GM18505 (cell line): Measurements from ENCODE around the gene COL25A1.
A peak's percentile ranks its signal among the peaks of the same experiment; 100 is the strongest.

Experiments used
- ATAC-seq: cut with Tn5 transposase; IDR thresholded peaks from one replicate; pipeline ENCODE4 v1.9.1; 2021; ENCODE audit not compliant: unreplicated experiment
- POLR2A ChIP-seq: IDR thresholded peaks from 4 replicates; pipeline ENCODE4 v1.6.1; 2011; ENCODE audit warnings: borderline replicate concordance; ENCODE audit not compliant: insufficient read depth, insufficient read length; ENCODE audit errors: extremely low read depth

The COL25A1 gene

DNA sequence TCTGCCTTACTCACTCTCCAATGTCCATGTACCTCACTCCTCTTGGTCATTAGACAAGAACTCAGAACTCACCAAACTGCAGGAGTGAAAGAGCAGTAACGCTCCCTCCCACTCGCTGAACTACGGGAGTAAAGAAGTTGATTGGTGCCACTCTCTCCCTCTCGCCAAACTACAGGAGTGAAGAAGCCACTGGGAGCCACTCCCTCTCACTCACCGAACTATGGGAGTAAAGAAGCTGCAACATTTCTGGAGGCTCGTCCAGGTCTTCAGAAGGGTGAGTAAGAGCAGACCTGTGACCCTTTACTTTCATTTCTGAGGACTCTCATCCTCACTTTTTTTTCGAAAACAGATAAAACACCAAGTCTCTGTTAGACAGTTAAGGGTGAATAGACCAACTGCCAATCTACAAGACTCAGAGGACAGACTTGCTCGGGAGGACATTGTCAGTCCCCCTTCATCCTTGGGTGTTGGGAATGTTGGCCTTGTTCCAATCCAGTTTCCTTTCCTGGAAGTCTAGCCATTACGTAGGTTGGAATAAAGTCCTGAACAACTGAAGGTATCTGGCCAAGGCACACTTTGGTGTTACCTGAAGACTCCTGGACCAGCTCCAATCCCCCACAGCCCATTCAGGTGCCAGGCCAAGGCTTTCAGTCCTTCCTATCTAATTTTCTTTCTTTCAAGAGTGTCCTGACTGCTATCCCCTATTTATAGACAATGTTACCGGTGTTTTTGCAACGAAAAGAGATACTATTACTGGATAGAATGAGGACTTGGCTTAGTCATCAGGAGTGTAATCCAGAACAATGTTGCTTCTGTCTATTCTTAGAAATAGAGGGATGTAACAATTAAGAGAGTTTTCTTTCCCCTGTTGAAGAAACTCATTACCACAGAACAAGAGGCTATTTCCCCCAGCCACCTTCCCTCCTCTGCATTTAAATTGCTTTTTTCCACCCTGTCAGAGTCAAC is 11.0 kb upstream of the COL25A1 start:
- TF ChIP-seq POLR2A: no peak
- no peak for ATAC-seq

DNA sequence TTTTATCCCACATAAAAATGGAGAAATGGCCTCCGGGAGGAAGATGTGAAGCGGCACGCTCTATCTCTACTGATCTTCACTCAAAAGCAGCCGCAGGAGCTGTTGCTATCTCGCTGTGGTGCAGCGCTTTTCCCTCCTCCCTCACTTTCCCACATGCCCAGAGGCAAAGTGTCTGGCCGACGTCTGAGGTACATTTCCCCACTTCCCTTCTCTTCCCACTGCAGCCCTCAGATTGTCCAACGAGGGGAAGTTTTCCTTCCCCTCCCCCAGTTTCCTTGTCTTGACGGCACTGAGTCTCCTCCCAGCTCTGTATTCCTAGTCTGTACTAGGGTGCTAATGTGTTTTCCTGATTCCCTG is 660 bp upstream of the COL25A1 start:
- ATAC-seq: no peak
- TF ChIP-seq POLR2A: no peak

DNA sequence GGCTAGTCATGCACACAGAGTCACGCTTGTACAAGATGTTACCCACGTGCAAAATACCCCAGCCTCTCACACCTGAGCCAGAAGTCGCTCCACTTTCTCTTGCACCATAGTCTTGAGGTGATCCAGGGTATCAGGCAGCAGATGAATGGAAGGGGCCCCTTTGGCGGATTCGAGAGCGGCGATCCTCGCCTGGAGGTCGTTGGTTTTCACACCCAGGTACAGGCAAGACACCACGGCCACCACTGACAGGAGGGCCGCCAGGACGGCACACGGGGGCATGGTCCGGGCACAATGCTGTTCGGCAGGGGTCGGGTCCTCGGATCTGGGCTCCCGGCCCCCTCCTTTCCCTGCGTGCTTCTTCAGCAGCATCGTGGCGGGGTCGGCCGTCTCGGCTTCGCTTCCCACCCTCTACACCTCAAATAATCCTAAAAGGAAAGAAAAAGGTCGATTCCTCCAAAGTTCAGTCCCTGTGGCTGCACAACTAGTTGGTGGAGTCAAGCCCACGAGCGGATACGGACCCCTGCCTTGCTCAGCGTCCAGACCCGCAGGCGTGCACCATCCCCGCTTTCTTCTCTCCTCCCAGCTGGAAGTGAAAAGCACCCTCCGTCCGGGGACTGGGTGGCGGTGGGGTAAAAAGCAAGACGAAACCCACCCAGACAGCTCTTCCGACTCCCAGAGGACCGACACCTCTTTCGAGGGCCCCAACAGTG is 652 bp downstream of the COL25A1 start:
- ATAC-seq: no peak

DNA sequence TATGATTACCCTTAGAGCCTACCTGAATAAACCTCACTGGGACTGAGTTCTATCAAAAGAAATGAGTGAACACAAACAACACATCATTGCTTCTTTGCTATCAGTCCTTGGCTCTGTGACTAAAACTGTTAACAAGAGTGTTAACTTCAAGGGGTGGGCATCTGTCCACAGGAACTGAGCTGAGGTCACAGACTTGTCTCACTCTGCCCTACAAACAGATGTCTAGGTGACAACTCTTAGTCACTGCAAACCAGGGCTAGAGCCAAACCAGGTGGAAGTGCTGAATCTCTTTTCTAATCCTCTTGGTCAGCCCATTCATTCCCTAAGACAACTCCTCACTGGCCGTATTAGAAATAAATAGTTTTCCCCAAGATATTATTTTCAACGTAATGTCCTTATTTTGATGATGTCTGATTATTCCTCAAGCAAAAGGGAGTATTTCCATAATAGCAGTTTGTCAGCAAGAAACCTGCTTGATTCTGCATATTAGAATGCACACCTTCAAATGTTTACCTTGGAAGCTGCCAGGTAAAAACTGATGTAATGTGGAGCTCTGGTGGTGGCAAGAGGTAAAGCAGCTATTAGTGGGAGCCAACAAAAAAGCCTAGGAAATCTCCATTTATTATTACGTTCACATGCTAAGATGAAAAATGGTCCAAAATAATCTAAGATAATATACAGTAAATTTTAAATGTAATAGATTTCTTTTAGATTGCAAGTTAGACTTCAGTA is 4.0 kb downstream of the COL25A1 start:
- ATAC-seq: no peak

More for the DNA sequence above, 652 bp downstream of the COL25A1 start:
- TF ChIP-seq POLR2A: no peak

DNA sequence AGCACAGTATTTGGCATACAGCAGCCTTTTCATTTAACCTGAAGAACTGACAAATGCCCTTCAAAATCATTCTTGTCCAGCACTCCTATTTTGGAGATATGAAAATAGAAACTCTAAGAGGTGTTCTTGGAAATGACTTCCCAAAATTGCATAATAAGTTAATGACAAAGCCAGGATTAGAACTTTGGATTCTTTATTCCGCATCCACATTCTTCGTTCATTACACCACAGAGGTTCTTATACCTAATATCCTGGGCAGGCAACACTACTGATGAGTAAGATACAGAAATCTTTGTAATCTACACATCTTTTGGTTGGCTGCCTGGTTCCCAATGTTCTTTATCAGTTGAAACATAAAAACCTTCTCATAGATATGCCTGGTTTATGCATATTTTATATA is 5.9 kb downstream of the COL25A1 start:
- no peak for ATAC-seq
- no peak for TF ChIP-seq POLR2A

More for the DNA sequence above, 4.0 kb downstream of the COL25A1 start:
- no peak for TF ChIP-seq POLR2A

DNA sequence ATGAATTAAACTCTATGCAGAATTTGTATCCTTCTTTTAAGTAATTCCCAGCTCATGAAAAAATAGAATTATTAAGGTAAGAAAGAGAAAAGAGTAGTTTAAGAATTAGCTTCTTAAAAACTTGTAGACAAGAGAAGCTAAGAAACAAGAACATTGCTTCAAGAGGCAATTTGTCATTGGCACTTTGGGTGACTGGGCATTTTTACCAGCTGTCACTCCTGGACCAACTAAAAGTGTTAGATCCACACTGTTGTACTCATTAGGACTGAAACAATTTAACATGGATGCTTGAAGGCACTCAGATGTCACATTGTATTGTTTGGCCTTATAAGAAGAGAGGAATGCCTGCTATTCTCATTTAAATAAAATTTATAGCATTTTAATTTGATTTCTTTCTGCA is 7.4 kb downstream of the COL25A1 start:
- TF ChIP-seq POLR2A: no peak

DNA sequence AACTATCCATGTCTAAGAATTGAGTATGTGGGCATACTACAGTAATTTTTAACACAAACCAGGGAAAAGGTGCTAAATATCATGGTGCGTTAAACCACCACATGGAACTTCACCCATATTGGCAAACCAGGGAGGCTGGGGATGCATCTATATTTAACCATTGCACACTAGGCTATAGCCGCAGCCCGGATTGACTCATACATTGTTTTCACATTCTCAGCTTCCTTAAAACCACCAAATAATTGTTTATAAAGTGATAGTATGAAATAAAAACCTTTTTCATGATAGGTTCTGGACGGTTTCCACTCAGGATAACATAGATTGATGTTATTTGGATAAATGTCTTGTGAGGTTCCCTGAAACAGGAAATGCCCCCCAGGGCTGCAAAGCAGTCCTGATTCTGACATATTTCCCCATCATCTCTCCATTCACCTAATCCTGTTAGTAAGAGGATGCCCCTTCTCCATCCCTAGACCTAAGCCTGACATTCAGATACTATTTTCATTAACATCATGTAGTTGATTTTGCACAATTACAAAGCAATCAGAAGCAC is 7.9 kb downstream of the COL25A1 start:
- no peak for TF ChIP-seq POLR2A
- no peak for ATAC-seq

More for the DNA sequence above, 7.4 kb downstream of the COL25A1 start:
- ATAC-seq: no peak

DNA sequence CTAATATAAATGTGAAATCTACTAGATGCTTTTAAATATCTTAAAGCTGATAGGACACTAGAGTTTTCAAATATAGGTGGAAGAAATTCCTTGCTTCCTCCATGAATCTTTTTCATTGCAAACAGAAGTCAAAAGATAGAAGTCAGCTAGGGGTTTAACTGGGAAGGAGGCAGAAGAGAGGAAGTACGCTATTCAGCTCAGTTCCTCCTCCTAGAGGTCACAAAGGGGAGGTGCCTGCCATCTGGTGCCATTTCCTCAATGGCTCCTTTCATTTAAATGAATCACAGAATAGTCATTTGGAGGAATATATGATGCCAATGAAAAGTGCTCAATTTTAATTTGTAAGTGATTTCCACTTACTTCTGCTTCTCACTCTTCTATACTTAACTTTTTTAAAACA is 8.5 kb downstream of the COL25A1 start:
- no peak for TF ChIP-seq POLR2A
- peak; percentile 98 for ATAC-seq

DNA sequence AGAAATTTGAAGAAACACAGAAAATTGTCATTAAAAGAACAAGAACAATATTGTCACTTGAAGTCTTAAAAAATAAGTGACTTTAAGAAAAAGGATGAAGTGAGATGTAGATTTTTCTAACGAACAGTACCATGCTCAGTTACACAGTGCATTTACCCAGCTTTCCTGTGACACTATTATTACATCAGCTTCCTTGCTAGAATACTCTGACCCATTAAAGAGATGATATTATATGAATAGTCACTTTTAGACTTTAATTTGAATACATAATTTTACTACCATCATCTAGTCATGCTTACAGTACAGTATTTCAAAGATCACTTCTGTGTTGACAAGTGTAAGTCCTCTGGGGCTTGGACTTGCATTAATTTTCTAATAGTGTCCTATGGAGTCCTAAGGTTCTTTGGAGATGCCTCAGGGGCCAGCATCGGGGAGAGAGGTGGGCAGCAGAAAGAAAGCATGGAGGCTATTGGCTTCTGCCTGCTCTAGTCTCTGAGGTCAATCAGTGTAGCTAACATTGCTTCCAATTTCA is 10.7 kb downstream of the COL25A1 start:
- ATAC-seq: no peak
- TF ChIP-seq POLR2A: no peak

DNA sequence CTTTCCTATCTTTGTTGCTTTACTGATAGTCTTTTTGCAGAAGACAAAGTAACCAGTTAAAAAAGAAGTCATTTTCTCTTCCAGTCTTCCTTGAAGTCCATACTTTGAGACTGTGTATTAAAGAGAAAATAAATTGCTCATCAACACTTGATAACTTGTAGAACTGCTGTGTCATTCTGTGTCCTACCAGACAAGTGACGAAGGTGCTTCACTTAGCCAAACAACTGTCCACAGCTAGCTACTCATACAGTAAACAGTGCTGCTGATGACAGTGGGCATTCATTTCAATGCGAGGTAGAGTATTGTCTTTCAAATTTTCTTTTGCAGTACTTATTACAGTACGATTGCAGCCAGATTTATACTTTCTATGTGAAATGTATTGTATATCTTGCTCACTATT is 11.5 kb downstream of the COL25A1 start:
- no peak for TF ChIP-seq POLR2A
- ATAC-seq: no peak

DNA sequence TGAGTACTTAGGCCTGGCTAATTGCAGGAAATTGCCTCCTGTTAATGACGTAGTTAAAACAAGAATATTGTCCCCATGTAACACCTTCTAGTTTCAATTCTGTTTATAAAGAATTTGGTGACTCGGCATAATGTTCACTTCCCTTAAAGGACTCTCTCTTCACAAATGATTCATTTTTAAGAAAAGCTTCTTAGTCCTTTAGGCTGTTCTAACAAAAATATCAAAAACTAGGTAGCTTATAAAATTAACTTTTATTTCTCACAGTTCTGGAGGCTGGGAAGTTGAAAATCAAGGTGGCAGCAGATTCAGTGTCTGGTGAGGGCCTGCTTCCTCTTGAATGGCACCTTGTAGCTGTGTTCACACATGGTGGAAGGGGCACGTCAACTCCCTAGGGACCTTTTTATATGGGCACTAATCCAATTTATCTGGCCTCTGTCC is 23.8 kb downstream of the COL25A1 start:
- TF ChIP-seq POLR2A: no peak
- peak; percentile 91 for ATAC-seq

DNA sequence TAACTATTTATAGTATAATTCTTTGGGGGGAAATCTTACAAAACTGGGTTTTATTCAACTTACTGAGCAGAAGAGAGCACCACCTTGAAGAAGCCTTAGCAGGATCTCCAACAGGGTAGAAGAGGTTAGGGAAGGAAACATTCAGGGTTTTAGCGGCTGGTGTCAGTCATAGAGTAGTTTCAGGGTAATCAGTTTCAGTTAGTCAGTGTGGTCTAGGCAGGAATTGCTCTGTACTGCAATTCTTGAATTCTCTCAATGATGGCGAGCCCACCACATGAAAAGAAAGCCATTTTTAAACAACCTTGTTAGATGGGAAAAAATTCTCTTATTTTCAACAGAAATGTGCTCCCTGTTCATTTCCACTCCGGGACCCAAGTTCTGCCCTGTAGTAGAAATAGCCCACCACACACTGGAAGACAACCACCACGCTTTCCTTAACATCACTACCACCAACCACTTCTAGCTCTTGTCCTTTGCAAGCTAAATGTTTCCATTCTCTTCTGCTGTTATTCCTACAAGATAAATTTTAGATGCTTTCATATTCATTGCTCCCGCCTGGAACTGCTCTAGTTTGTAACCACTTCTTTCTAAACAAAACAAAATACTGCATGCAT is 25.9 kb downstream of the COL25A1 start:
- peak; percentile 61 for ATAC-seq
- TF ChIP-seq POLR2A: no peak
